Measurements from ENCODE around the gene LRRC8B.

GRCh38 chr1:89502895-89503294, 21.7 kb upstream of the LRRC8B start:
- TF ChIP-seq USF1 (IDR thresholded peaks at IDR 0.05) = no peak
- TF ChIP-seq REST (IDR thresholded peaks at IDR 0.05; ENCODE audit: low read depth) = no peak
- TF ChIP-seq TEAD4 (IDR thresholded peaks at IDR 0.05) = no peak
- no peak for TF ChIP-seq EP300 (IDR thresholded peaks at IDR 0.05; ENCODE audit: borderline replicate concordance)
- TF ChIP-seq EGR1 (IDR thresholded peaks at IDR 0.05) = no peak
- no peak for TF ChIP-seq CREB1 (IDR thresholded peaks at IDR 0.05; ENCODE audit: low read depth)
- TF ChIP-seq YY1 (IDR thresholded peaks at IDR 0.05; ENCODE audit: low read depth) = no peak
- TF ChIP-seq MAX (IDR thresholded peaks at IDR 0.05) = no peak
- TF ChIP-seq TCF12 (IDR thresholded peaks at IDR 0.05; ENCODE audit: low read depth) = no peak
- no peak for TF ChIP-seq CEBPB (IDR thresholded peaks at IDR 0.05)
- no peak for TF ChIP-seq TAF1 (IDR thresholded peaks at IDR 0.05; ENCODE audit: low read depth)
- TF ChIP-seq ZBTB7A (IDR thresholded peaks at IDR 0.05; ENCODE audit: low read depth) = no peak
